Natural killer cell (primary cell): ENCODE data around the gene GPSM1. TPM values are rescaled to one million over a fixed set of nuclear protein-coding genes. Genes with fewer than 3 reads are reported as not detected.

Experiments
- ATAC-seq, 3 donors: fragments of 150-1000 bp in 2 of 3; fragments of 200-7000 bp in 1 of 3; cut with Tn5 transposase; 1 replicate in 1 of 3; 2 replicates in 2 of 3; pipeline ENCODE4 v1.10.0; 2021; ENCODE audit warnings: mild to moderate bottlenecking in 2 of 3, moderate library complexity in 2 of 3
- DNase-seq, 2 donors: peaks; one replicate each; pipeline versions ENCODE4 v3.0.0 to v3.0.0-alpha.2; 2013 to 2021; ENCODE audit warnings: mixed read lengths in 1 of 2
- H3K27ac ChIP-seq: one replicate; pipeline ENCODE4 v1.5.1; 2013; ENCODE audit warnings: mild to moderate bottlenecking, low read length
- H3K27me3 ChIP-seq: one replicate; pipeline ENCODE4 v1.6.1; 2013; ENCODE audit warnings: low read length; ENCODE audit not compliant: control insufficient read depth, insufficient read depth
- H3K36me3 ChIP-seq: one replicate; pipeline ENCODE4 v1.6.1; 2013; ENCODE audit warnings: low read length; ENCODE audit not compliant: control insufficient read depth, insufficient read depth
- H3K4me1 ChIP-seq: one replicate; pipeline ENCODE4 v1.6.1; 2013; ENCODE audit warnings: low read length; ENCODE audit not compliant: control insufficient read depth, insufficient read depth
- H3K4me3 ChIP-seq: one replicate; pipeline ENCODE4 v1.5.1; 2013; ENCODE audit warnings: low read length
- H3K9me3 ChIP-seq: one replicate; pipeline ENCODE4 v1.6.1; 2013; ENCODE audit warnings: low read length; ENCODE audit not compliant: control insufficient read depth, insufficient read depth
- H3K27ac Mint-ChIP-seq, 2 donors: one replicate each; pipeline ENCODE4 v1.8.0; 2022; ENCODE audit warnings: mild to moderate bottlenecking in 2 of 2, mixed read lengths in 2 of 2, moderate library complexity in 1 of 2
- H3K27me3 Mint-ChIP-seq, 2 donors: one replicate each; pipeline ENCODE4 v1.8.0; 2022; ENCODE audit warnings: low read depth in 2 of 2, mixed read lengths in 2 of 2
- H3K36me3 Mint-ChIP-seq: one replicate; pipeline ENCODE4 v1.8.0; 2022; ENCODE audit warnings: mixed read lengths
- H3K4me1 Mint-ChIP-seq, 2 donors: one replicate each; pipeline ENCODE4 v1.8.0; 2022; ENCODE audit warnings: mixed read lengths in 2 of 2
- H3K4me3 Mint-ChIP-seq: one replicate; pipeline ENCODE4 v1.8.0; 2022; ENCODE audit warnings: mild to moderate bottlenecking, moderate library complexity, mixed read lengths
- H3K9me3 Mint-ChIP-seq, 2 donors: one replicate each; pipeline ENCODE4 v1.8.0; 2022; ENCODE audit warnings: mixed read lengths in 2 of 2
- WGBS: methylation state at CpG from one replicate; pipeline ENCODE4 v1.1.7; 2013; ENCODE audit warnings: missing lambda C conversion rate; ENCODE audit not compliant: insufficient coverage; 5-methylcytosine and 5-hydroxymethylcytosine counted together
- intact Hi-C: fragments of 100-400 bp; cut with micrococcal nuclease; formaldehyde crosslinking; loops from one replicate; pipeline ENCODE4 v1.14.2; 2022
- total RNA-seq, 4 donors: library from RNA; stranded (reverse); fragments of 120-200 nt in 1 of 4; gene quantifications; one replicate each; pipeline versions ENCODE4 v1.2.3 to v1.2.4, GENCODE V29; 2013 to 2022
- TF ChIP-seq, protein P1 (sequence below): fragments of 200-600 bp; IDR thresholded peaks from one replicate; pipeline ENCODE4 v1.8.0; 2022; ENCODE audit warnings: antibody characterized with exemption

The GPSM1 gene
- total RNA-seq, 3 donors from 2014 or later (not counting 1 experiment from before 2014, with no cell fraction given): 2.6 to 4.2 (median 3.4) TPM

DNA sequence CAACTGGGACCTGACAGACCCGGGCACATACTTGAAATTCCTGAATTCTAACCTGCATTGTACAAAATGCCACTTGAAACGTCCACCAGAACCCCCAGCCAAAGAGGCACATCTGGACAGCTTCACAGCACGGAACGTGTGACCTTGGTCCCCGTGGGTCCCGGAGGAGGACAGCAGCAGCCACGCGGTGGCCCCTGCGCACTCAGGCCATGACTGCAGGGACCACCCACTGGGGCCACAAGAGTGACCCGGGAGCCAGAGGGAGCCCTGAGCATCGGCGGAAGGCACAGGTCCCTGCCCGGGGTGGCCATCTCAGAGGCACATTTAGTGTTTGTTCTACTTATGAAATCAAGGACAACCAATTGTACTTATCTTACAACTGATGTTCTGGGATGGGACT lies 74.7 kb downstream of the GPSM1 start:
- no peak overlapping the region for H3K4me3 ChIP-seq
- no peak overlapping the region for H3K27ac ChIP-seq
- ATAC-seq: no peak
- H3K27ac Mint-ChIP-seq: no peak overlapping the region
- no peaks in the 10 kb centered on the region for H3K36me3 Mint-ChIP-seq
- peaks cover 63% of the 10 kb centered on the region for H3K4me1 ChIP-seq
- peaks cover 23 to 30% of the 10 kb centered on the region in 2 donors for H3K4me1 Mint-ChIP-seq
- H3K9me3 Mint-ChIP-seq: no peaks in the 10 kb centered on the region
- H3K36me3 ChIP-seq: peaks cover 20% of the 10 kb centered on the region
- no peak overlapping the region for H3K4me3 Mint-ChIP-seq
- no peak for DNase-seq
- no peaks in the 10 kb centered on the region for H3K27me3 ChIP-seq
- no peaks in the 10 kb centered on the region for H3K27me3 Mint-ChIP-seq
- TF ChIP-seq, protein P1, sequence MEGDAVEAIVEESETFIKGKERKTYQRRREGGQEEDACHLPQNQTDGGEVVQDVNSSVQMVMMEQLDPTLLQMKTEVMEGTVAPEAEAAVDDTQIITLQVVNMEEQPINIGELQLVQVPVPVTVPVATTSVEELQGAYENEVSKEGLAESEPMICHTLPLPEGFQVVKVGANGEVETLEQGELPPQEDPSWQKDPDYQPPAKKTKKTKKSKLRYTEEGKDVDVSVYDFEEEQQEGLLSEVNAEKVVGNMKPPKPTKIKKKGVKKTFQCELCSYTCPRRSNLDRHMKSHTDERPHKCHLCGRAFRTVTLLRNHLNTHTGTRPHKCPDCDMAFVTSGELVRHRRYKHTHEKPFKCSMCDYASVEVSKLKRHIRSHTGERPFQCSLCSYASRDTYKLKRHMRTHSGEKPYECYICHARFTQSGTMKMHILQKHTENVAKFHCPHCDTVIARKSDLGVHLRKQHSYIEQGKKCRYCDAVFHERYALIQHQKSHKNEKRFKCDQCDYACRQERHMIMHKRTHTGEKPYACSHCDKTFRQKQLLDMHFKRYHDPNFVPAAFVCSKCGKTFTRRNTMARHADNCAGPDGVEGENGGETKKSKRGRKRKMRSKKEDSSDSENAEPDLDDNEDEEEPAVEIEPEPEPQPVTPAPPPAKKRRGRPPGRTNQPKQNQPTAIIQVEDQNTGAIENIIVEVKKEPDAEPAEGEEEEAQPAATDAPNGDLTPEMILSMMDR: no peak
- no peaks in the 10 kb centered on the region for H3K9me3 ChIP-seq
- intact Hi-C loops: loop anchor here (10.0 kb wide), 1 partner anchor 87 kb away; no protein-coding TSS in a partner anchor
- WGBS: 96% methylated on average over 13 of the region's 13 CpGs

DNA sequence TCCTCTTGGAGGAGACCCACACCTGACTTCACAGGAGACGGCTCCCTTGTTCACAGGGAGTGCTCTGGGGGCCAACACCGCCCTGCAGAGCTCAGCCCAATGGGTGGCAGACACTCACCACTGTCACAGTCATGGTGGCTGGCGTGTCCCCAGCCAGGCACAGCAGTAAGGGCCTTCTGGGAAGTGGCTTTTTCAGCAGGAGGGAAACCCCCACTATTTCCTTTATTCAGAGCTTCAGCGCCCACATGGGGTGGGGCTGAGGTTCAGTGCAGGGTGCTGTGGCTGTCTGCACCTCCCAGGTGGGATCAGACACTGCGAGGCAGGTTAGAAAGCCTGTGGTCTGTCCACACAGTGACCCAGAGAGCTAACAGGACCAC lies 76.2 kb downstream of the GPSM1 start:
- Mint-ChIP-seq H3K4me3 (no peak overlapping the region), H3K27ac (no peak overlapping the region), H3K36me3 (no peaks in the 10 kb centered on the region), H3K4me1 (peaks cover 24 to 32% of the 10 kb centered on the region in 2 donors), H3K27me3 (no peaks in the 10 kb centered on the region), H3K9me3 (no peaks in the 10 kb centered on the region)
- WGBS: 8% methylated on average over 5 of the region's 5 CpGs
- Histone ChIP-seq H3K4me1 (peaks cover 57% of the 10 kb centered on the region), H3K36me3 (peaks cover 23% of the 10 kb centered on the region), H3K4me3 (no peak overlapping the region), H3K27ac (peak overlapping the region; percentile 64), H3K27me3 (no peaks in the 10 kb centered on the region), H3K9me3 (no peaks in the 10 kb centered on the region)
- intact Hi-C loops: loop anchor here (10.0 kb wide), 1 partner anchor 89 kb away; no protein-coding TSS in a partner anchor
- ATAC-seq (peak; percentile 39 to 70 (median 54)), DNase-seq (peak in 1 of 2 donors; percentile 92)
- TF ChIP-seq, protein P1: no peak

DNA sequence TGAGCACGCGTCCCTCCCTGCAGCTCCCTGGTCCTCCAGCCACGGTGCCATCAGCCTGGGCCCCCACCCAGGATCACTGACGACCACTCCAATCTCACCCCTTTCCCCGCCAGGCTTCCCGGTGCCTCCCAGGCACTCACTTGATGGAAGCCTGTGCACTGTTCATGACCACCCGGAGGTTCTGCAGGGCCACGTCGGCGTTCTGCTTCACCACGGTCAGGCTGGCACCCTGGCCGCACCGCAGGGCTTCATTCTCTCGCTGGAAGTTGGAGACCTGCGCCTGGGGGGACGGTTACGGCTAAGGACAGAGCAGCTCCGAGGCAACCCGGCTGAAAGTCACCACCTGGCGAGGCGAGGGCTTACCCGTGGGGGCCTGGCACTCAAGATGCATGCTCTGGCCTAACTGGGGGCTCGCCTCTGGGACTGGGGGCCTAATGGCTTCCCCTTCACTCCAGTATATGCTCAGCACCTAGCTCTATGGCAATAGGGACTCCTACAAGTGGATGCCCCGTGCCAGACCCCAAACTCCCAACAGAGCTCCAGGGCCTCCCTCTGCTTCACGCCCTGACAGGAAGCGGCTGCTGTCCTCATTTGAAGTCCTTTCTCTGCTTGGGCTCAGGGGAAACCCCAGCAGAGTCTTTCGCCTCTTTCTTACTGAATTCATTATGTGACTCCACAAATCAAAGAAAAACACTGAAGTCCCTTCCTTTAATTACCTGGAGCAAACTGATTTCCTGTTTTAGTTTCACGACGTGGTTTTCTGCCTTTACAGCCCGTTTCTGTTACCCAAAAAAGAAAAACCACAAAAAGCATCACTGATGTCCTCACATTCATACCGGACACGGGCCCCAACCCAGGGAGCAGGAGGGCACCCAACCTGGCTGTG lies 76.8 kb downstream of the GPSM1 start:
- H3K27me3 Mint-ChIP-seq: no peaks in the 10 kb centered on the region
- peaks cover 24 to 33% of the 10 kb centered on the region in 2 donors for H3K4me1 Mint-ChIP-seq
- DNase-seq: peak in 1 of 2 donors; percentile 76
- H3K36me3 Mint-ChIP-seq: no peaks in the 10 kb centered on the region
- peak overlapping the region; percentile 73 to 86 for H3K27ac Mint-ChIP-seq
- Histone ChIP-seq H3K9me3 (no peaks in the 10 kb centered on the region), H3K4me3 (no peak overlapping the region), H3K36me3 (peaks cover 23% of the 10 kb centered on the region), H3K27me3 (no peaks in the 10 kb centered on the region), H3K27ac (peak overlapping the region; percentile 75), H3K4me1 (peaks cover 57% of the 10 kb centered on the region)
- ATAC-seq: no peak
- intact Hi-C loops: loop anchor here (10.0 kb wide), 1 partner anchor 89 kb away; no protein-coding TSS in a partner anchor
- H3K4me3 Mint-ChIP-seq: peak overlapping the region; percentile 49
- TF ChIP-seq, protein P1: no peak
- WGBS: 51% methylated on average over 32 of the region's 32 CpGs
- no peaks in the 10 kb centered on the region for H3K9me3 Mint-ChIP-seq
